DMS153 treated with DMSO at 0.1 percent for 48 hours (cell line): ENCODE results near the gene ARPC5.
"Not testable (repeated sequence)": the region's sequence is repeated elsewhere in the genome, so short reads cannot be mapped to it uniquely, and the experiment has no call there.

Source experiments
- DNase-seq: peaks from one replicate; lab custom pipeline; 2025; ENCODE audit not compliant: unreplicated experiment; lab: John Stamatoyannopoulos, UW

ARPC5 gene

DNA sequence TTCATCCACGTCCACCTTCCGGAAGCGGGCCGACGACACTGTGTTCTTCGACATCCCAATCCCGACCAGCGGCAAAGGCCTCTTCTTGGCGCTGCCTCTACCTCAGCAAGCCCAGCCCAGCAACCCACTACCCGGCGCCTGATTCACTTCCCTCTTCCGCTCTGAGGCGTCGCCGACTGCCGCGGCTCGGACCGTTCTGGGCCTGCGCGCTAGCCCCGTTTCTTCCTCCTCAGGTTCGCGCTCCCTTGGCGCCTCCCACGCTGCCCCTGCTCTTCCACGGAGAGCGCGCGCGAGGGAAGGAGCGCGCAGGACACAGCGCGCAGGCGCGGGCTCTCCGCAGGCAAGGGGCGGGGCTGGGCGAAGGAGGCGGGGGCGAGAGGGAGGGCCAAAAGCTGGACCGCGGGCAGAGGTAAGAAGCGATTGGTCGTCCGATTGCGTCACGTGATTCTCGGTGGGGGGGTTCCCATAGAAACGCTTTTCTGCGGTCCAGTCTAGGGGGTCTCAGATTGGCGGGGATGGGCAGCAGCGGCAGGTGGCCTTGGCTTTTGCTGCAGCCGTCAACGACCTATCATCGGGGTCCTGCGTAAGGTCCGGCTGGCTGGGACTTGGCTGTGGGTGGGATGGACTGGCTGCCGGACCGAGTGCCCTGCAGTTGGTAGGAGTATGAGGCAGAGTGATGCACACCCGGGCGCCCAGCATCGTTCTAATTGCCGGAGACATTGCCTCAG, at the start of gene ARPC5:
Gene ARPC5, minus strand, starts transcription at position 178 of the 728 bp plus-strand sequence. Its CDS starts 124 bp downstream, at position 54.
- peak; percentile 99 for DNase-seq

DNA sequence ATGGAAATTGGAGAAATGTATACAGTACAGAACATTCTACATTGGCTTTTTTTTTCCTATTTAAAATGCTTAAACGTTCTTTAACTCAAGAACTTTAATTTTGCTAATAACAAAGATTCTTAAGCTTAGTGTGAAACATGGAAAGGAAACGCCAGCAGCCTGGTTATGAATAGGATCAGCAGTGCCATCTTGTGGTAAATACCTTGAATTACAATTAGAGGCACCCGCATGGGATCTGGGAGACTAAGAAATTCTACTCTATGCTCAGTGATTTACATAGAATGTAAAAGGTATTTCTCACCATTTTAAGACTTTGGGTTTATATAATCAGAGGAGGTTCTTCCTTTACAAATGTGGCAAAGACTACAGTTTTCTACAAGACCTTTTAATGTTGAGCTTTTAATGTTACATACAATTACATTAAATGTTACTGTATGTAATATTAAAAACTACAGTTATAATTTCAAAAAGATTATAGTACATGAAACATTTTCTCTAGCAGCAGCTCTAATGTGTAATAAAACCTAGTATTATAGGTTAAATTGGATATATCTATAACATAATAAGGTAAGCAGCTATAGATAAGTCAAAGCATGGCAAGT, 49.6 kb upstream of the ARPC5 start:
- peak; percentile 64 for DNase-seq

DNA sequence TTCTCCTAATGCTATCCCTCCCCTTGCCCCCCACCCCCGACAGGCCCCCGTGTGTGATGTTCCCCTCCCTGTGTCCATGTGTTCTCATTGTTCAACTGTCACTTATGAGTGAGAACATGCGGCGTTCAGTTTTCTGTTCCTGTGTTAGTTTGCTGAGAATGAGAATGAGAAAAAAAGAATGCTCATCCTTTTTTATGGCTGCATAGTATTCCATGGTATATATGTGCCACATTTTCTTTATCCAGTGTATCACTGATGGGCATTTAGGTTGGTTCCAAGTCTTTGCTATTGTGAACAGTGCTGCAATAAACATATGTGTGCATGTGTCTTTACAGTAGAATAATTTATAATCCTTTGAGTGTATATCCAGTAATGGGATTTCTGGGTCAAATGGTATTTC, 43.8 kb upstream of the ARPC5 start:
- DNase-seq = not testable (repeated sequence)

DNA sequence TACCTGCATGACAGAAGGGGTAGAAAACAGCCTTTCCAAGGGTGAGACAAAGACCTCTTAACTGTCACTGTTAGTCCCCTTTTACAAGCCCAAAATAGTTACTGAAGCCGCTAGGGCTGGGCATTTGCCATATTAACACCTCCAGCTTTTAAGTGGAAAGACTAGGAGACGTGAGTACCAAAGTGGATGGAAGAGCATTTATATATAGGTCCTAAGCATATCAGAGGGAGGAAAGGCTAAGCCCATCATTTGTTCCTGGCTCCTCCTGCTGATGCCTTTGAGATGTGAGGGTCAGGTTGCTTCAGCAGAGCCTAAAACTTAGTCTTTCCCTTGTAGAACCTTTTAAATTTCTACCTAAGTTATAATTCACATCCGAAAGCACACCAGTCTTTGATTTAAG, 43.2 kb upstream of the ARPC5 start:
- DNase-seq = no peak

DNA sequence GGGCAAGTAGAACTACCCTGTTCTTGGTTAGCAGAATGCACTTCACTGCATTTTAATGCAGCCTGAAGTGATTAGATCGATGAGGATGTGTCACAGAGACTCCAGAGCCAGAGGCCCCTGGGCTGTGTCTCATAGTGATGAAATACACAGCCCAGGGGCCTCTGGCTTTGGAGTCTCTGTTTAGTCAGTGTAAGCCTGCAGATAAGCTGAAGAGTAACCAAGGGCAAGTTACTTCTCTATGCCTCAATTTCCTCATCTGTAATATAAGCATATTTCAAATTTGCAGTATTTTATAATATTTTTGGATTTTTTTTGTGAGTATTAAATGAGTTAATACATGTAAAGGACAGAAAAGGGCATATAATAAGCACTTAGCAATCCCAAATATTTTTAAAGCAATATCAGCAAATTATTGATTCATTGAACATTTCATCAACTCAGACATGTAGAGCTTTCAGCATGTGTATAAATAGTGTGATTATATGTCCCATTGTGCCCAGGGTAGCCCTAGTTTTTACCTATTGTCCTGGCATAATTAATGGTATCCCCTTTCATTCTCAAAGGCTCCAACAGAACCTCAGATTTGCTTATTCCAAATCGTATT, 41.1 kb upstream of the ARPC5 start:
- no peak for DNase-seq

DNA sequence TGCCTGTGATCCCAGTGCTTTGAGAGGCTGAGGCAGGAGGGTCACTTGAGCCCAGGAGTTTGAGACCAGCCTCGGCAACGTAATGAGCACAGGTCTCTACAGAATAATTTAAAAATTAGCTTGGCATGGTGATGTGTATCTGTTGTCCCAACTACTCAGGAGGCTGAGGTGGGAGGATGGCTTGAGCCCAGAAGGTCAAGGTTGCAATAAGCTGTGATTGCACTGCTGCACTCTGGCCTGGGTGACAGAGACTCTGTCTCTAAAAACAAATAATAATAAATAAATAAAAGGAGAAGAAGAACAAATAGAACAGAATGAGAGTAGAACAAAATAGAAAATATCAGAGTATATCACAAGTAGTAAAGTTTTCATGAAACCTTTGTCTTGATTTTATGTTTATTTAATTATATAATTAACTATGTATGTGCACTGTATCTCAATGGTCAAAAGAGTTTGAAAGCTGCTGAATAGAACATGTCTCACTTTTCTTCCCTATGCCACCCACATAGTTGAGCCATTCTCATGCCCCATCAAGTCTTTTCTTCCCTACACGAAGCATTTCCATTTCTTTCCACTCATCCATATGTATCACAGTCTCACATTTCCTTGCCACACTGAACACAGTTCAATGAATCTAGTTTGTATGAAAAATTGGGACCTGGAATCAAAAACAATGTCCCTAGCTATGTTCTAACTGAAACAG, 40.5 kb upstream of the ARPC5 start:
- no peak for DNase-seq

DNA sequence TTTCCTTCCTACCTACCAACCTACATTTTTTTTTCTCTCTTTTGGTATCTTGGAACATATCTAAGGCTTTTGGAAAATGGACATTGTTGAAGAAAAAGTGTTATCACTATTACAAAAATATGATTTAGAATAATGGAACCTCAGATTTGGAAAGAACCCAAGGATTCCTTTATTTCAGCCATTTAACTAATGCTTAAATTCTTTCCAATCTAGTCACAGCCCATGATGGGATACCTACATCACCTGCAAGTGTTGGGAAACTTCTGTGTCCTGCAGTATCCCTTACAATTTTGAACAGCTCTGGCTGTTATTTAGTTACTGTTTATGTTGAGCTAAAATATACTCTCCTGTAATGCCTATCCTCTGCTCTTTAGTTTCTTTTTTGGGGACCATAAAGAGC, 39.8 kb upstream of the ARPC5 start:
- no peak for DNase-seq

DNA sequence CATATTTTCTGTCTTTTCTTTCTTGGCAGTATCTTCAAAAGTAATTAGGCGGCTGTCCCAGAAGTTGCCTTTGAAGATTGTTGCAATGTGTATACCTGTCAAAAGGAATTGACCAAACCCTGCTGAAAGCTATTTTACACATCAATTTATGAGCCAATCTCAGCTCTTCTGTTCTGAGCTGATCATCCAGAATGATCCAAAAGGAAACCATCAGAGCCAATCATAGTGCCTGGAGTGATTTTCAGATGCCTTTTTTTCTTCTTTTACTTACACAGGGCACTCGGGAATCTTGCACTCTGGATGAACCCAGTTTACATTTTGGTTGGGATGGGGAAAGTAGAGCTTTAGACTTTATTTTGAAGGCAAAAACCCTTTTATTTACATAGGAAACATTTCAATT, 39.3 kb upstream of the ARPC5 start:
- no peak for DNase-seq

DNA sequence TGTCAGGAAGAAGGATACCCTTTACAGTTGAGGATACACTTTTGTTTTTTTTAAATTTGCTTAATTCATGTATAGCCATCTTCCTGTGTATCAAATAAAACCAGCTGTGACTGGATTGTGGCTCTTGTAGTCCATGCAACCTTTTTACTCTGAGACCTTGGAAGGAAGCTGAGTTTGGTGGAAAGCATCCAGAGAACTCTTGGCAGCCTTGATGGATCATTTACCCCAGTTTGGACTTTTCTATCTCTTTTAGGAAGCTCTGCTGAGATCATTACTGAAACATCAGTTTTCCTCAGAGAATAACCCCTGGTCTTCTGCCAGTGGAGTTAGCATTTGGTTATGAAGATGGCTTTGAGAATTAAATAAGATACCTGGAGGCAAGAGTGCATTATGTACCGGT, 38.8 kb upstream of the ARPC5 start:
- no peak for DNase-seq

DNA sequence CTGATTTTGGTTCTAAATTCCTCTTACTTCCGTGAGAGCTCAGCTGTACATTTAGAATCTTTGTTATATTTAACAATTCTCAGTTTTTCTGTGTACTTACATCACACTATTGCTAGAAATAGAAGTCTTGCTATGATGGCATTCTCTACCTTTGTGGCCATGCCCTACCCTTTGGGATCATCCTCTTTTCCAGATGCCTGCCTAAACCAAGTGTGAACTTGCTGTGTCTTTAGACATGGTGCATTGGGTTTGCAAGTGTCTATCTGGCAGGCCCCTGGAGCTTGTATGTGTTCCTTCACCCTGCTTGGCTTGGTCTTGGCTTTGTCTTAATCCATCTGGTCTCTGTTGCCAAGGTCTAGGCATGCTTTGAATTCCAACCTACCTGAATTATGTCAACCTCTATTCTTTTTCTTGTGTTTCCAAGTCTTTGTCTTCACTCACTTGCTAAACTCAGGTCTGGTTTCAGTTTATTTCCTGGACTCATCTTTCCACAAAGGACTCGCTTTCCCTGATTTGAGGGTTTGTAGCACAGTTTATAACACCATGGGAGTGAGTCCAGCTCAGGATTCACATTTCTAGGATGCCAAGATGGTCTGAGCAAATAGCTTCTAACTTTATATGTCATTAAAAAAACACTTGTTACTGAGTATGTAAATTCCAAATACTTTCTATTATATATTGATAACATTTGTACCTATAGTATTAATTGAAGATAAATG, 38.2 kb upstream of the ARPC5 start:
- no peak for DNase-seq

DNA sequence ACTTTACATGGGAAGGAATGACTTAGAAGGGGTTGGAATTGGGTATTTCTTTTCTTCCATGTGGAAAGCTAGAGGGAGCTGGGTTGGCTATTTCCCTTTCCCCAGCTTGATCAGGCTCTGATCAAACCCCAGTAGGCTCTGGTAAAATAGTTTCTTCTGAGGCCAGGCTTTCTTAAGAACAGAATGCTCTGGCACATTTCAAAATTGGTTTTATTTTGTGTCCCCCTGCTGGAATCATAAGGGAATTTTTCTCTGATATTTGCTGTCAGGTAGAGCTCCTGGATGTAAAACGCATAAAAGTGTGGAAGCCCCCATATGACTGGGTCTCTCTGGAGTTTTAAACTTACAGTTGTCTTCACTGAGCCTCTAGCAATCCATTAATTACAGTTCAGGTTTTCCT, 34.6 kb upstream of the ARPC5 start:
- DNase-seq = no peak

DNA sequence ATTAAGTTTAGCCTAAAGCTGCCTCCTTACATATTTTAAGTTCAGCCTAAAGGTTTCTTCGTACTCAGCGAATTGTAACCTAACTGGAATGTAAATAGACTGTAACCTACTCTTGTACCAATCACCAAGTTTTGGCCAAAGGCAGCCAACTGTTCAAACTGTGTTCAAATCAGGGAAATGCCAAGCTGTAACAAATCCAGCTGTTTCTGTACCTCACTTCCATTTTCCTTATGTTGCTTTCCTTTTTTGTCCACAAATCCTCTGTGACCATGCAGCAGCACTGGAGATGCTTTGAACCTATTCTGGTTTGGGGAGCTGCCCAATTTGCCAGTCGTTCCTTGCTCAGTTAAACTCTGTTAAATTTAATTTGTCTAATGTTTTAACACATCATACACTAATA, 20.8 kb upstream of the ARPC5 start:
- DNase-seq = no peak

DNA sequence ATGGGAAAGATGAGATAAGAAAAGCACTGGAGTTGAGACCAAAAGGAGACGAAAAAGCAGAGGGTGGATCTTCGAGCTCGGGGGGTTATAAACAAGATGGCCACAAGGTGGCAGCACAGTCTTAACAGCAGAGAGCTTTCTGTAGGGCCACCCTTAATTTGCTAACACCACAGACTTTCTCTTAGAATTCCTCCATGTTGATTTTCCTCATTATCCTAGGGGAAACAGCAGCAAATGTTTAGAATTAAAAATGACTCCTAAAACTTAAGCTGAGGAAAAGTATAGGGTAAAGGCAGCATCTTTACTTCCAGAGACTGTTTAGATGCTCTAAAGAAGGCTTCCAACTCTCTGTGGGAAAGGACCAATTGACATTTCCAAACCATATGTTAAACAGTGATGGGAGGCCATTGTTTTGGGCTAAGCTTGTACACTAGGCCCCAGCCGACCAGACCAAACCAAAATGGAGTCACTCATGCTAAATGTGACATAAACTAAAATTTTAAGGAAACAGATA, 20.0 kb upstream of the ARPC5 start:
- DNase-seq = peak; percentile 90

DNA sequence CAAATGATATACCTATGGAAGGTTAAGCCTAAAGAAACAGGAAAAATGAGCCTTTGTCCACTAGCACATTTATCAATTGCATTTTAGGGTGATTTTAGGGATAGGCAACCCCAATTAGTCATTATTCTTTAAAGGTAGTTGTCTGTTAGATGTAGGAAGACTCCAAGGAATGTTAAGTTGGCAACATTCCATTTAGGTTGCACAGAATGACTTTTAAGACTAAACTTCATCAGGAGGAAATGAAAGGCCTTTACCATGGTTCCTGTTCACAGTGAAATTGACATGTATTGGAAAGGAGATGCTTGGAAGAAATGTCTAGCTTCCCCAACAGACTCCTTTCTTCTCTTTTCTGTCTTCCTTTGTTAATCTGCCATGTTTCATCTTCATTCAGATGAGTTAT, 19.1 kb upstream of the ARPC5 start:
- no peak for DNase-seq

DNA sequence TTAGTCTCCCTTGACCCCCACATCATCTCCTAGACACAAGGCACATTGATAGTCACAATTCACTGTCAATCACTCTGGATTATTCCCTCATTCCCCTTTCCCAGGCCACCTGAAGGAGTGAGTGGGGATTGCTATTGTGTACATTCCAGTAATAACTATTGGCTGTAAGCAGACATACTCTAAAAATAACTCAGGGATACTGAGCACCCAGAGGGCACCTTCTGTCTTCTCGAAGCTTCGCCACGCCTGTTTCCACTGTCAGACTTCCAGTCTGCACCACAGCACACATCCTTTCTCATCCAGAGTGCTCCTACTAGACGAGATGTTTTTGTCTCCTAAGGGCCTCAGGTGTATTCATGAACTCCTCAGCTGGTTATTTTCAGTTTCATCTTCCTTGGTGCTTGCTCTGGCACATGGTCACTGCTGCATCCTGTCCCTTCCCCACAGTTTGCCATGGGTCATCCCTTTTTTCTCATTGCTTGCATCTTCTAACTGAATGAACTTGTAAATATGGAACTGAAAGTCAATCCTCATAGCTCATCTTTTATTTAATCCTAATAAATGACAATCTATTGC, 18.4 kb upstream of the ARPC5 start:
- no peak for DNase-seq

DNA sequence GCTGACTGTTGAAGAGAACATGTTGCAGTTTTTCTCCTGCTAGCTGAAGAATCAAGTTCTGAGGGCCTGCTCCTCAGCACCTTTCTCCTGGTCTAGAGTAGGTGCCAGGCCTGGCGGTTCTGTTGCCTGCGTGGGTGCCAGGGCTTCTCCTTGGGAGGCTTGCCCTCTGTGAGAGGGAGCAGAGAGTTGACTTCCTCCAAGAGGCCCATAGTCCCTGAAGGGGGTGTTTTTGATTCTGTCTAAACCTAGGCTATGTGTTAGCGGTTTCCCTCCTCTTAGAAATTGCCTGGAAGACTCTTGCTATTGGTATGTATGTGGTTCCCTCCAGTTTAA, 17.8 kb upstream of the ARPC5 start:
- no peak for DNase-seq

DNA sequence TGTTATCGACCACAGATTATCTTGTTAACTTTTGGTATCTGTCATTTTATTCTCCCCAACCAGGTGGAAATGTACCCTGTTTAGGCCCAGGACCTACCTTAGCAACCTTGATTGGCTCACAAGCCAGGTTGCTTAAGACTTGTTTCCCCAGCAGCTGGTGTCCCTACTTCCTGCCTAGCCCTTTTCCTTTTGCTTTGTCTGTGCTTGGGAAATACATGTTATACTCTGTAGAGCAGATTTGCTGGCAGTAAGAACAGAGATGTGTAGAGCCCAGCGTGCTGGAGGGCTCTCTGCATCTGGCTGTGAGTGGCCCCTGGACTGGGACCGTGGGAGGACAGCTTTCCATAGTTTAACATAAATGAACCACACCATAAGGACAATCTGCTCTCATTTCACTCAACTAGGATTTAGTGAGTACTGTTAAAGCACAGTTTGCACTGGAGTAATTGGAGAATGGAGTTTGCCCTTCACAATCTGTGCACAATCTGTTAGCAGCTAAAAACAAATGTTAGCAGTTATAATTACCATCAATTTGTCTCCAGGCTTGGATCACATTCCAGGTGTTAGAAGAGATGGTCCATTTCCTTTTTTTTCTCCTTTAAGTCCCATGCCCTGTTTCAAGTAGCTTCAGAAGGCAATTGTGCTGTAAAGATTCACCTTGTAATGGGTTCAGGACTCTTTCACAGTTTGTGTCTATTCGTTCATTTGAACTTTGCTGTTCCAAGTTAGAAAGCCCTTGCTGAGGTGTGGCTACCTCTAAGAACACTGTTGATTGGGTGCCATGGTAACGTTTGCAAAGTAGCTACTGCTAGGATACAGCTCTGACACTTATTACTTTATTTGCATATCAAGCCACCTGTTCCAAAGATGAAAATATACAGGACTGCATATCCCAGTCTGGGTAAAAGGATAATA, 17.2 kb upstream of the ARPC5 start, which contains the start of gene APOBEC4:
Gene APOBEC4, minus strand, starts transcription at position 770 of the 915 bp plus-strand sequence. CDS start 4,535 bp downstream, outside the sequence.
- DNase-seq = peak; percentile 53

DNA sequence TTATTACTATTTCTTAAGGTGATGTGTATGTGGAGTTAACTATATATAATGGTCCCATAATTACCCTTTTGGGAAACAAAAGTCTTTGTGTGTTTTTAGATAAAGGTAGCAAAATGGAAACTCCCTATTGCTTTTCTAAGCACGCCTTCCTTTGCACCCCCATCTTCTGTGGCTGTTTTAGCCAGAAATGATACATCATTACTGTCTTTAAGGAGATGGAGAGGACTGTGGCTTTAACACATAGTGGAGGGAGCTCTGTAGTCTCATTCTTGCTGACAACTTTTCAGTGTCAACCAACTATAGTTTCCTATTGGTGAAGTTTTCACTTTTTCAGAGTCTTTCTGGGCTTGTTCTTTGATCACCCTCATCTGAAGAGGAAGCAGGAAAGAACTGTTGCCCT, 16.5 kb upstream of the ARPC5 start:
- no peak for DNase-seq

DNA sequence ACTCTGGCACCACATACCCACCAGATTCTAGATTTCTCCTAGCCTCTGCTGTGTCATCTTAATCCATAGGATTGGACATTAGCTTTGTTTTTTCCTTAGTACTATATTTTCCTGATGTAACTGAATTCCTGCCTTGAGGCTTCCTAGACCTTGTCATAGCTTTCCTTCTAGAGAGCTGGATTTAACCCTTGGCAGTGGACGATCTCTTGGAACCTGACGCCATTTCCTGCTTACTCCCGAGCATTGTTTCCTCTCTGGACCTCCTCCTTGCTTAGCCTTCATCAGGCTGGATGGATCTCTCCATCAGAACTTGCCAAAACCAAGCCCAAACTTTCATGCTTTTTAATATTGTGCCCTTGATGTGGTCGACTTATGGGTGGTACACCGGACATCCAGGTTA, 16.0 kb upstream of the ARPC5 start:
- no peak for DNase-seq

DNA sequence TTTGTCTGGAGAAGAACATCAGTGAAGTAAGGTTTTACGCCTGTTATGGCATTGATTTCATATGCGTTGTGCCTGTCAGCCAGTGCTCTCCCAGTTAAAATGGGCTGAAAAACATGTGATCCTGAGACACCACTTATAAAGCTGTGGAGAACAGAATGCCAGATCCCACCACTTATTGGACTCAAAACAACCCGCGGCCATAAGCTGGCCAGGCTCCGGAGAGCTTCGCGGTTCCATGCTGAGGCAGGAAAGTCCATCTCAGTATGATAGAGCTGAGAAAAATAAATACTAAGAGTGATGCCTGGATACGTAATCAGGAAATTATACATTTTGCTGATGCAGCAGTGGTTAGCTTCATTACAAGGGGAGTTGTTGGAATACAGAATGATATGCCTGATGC, 12.5 kb upstream of the ARPC5 start:
- no peak for DNase-seq
